ENCODE results near the gene FLYWCH2.

The FLYWCH2 gene

GRCh38 chr16:2904922-2905240 lies 21.9 kb downstream of the FLYWCH2 start (continued):
- TF ChIP-seq, protein P1, sequence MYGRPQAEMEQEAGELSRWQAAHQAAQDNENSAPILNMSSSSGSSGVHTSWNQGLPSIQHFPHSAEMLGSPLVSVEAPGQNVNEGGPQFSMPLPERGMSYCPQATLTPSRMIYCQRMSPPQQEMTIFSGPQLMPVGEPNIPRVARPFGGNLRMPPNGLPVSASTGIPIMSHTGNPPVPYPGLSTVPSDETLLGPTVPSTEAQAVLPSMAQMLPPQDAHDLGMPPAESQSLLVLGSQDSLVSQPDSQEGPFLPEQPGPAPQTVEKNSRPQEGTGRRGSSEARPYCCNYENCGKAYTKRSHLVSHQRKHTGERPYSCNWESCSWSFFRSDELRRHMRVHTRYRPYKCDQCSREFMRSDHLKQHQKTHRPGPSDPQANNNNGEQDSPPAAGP (tag by site-specific recombination; IDR thresholded peaks at IDR 0.05) = no peak
- no peak for TF ChIP-seq ZNF837 (tag by site-specific recombination; IDR thresholded peaks at IDR 0.05)
- no peak for TF ChIP-seq ZBTB7A (tag by site-specific recombination; IDR thresholded peaks at IDR 0.05; ENCODE audit: low read depth)
- TF ChIP-seq ZNF623 (tag by site-specific recombination; IDR thresholded peaks at IDR 0.05) = no peak
- TF ChIP-seq ZEB2 (tag by site-specific recombination; IDR thresholded peaks at IDR 0.05) = no peak
- peak; percentile 79 for TF ChIP-seq GLIS2 (tag by site-specific recombination; IDR thresholded peaks at IDR 0.05)
- TF ChIP-seq ZNF596 (tag by site-specific recombination; IDR thresholded peaks at IDR 0.05) = peak; percentile 52; the same call in 1 of the 2 replicates
- TF ChIP-seq KLF7 (tag by site-specific recombination; IDR thresholded peaks at IDR 0.05; ENCODE audit: borderline replicate concordance) = no peak
- TF ChIP-seq ZNF354C (tag by site-specific recombination; IDR thresholded peaks at IDR 0.05; ENCODE audit: borderline replicate concordance, low read depth) = no peak
- no peak for TF ChIP-seq ZNF792 (tag by site-specific recombination; IDR thresholded peaks at IDR 0.05)
- no peak for TF ChIP-seq ZNF639 (tag by site-specific recombination; IDR thresholded peaks at IDR 0.05)
- no peak for TF ChIP-seq SP3 (tag by site-specific recombination; IDR thresholded peaks at IDR 0.05)
- TF ChIP-seq WT1 (tag by site-specific recombination; IDR thresholded peaks at IDR 0.05) = no peak
- TF ChIP-seq BCL11A (tag by site-specific recombination; IDR thresholded peaks at IDR 0.05; ENCODE audit: low read depth) = no peak
- TF ChIP-seq, protein P2, sequence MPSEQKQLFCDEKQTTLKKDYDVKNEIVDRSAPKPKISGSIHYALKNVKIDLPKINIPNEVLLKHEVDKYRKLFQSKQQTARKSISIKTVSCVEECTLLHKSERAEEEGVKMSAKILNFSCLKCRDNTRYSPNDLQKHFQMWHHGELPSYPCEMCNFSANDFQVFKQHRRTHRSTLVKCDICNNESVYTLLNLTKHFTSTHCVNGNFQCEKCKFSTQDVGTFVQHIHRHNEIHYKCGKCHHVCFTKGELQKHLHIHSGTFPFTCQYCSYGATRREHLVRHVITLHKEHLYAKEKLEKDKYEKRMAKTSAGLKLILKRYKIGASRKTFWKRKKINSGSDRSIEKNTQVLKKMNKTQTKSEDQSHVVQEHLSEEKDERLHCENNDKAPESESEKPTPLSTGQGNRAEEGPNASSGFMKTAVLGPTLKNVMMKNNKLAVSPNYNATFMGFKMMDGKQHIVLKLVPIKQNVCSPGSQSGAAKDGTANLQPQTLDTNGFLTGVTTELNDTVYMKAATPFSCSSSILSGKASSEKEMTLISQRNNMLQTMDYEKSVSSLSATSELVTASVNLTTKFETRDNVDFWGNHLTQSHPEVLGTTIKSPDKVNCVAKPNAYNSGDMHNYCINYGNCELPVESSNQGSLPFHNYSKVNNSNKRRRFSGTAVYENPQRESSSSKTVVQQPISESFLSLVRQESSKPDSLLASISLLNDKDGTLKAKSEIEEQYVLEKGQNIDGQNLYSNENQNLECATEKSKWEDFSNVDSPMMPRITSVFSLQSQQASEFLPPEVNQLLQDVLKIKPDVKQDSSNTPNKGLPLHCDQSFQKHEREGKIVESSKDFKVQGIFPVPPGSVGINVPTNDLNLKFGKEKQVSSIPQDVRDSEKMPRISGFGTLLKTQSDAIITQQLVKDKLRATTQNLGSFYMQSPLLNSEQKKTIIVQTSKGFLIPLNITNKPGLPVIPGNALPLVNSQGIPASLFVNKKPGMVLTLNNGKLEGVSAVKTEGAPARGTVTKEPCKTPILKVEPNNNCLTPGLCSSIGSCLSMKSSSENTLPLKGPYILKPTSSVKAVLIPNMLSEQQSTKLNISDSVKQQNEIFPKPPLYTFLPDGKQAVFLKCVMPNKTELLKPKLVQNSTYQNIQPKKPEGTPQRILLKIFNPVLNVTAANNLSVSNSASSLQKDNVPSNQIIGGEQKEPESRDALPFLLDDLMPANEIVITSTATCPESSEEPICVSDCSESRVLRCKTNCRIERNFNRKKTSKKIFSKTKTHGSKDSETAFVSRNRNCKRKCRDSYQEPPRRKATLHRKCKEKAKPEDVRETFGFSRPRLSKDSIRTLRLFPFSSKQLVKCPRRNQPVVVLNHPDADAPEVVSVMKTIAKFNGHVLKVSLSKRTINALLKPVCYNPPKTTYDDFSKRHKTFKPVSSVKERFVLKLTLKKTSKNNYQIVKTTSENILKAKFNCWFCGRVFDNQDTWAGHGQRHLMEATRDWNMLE (tag by site-specific recombination; conservative IDR thresholded peaks at IDR 0.05; ENCODE audit: low read depth) = no peak
- TF ChIP-seq ZNF843 (tag by site-specific recombination; IDR thresholded peaks at IDR 0.05) = no peak
- no peak for TF ChIP-seq GLI2 (tag by site-specific recombination; IDR thresholded peaks at IDR 0.05; ENCODE audit: borderline replicate concordance, low read depth)
- no peak for TF ChIP-seq ZNF670 (tag by site-specific recombination; IDR thresholded peaks at IDR 0.05; ENCODE audit: low read depth)
- TF ChIP-seq ZNF830 (tag by site-specific recombination; IDR thresholded peaks at IDR 0.05; ENCODE audit: low read depth) = no peak
- TF ChIP-seq ZNF24 (tag by site-specific recombination; IDR thresholded peaks at IDR 0.05) = no peak
- no peak for TF ChIP-seq RBAK (tag by site-specific recombination; IDR thresholded peaks at IDR 0.05)
- no peak for TF ChIP-seq AEBP2 (tag by site-specific recombination; IDR thresholded peaks at IDR 0.05; ENCODE audit: borderline replicate concordance)
- no peak for TF ChIP-seq ZNF362 (tag by site-specific recombination; IDR thresholded peaks at IDR 0.05)
- TF ChIP-seq ZNF48 (tag by site-specific recombination; IDR thresholded peaks at IDR 0.05) = no peak
- no peak for TF ChIP-seq ZNF548 (tag by site-specific recombination; IDR thresholded peaks at IDR 0.05)
- no peak for TF ChIP-seq ZNF426 (tag by site-specific recombination; IDR thresholded peaks at IDR 0.05)
- TF ChIP-seq ZNF692 (tag by site-specific recombination; IDR thresholded peaks at IDR 0.05) = no peak

All from HEK293 (cell line).